H9 (cell line): ENCODE results near the gene ZNF212. TPM values are rescaled to one million over a fixed set of nuclear protein-coding genes. Genes with fewer than 3 reads are reported as not detected.

Source experiments
- DNase-seq: peaks from one replicate; pipeline ENCODE4 v3.0.0-alpha.2; 2017
- H2AFZ ChIP-seq: one replicate; pipeline ENCODE4 v1.6.1; 2013; ENCODE audit warnings: mild to moderate bottlenecking, low read length, control low read depth, moderate library complexity
- H2AK5ac ChIP-seq: 2 replicates; pipeline ENCODE4 v1.6.1; 2013; ENCODE audit warnings: low read length, control low read depth, mixed read lengths; ENCODE audit not compliant: insufficient read length
- H2BK120ac ChIP-seq: one replicate; pipeline ENCODE4 v1.6.1; 2013; ENCODE audit warnings: low read depth, mild to moderate bottlenecking, low read length, control low read depth, inconsistent platforms; ENCODE audit not compliant: poor library complexity, severe bottlenecking
- H2BK12ac ChIP-seq: 2 replicates; pipeline ENCODE4 v1.6.1; 2013; ENCODE audit warnings: low read length, control low read depth, mixed read lengths, low read depth; ENCODE audit not compliant: insufficient read length
- H2BK15ac ChIP-seq: 2 replicates; pipeline ENCODE4 v1.6.1; 2013; ENCODE audit warnings: low read depth, low read length, control low read depth
- H2BK20ac ChIP-seq: one replicate; pipeline ENCODE4 v1.6.1; 2013; ENCODE audit warnings: low read depth, mild to moderate bottlenecking, low read length, control low read depth, inconsistent platforms; ENCODE audit not compliant: poor library complexity, severe bottlenecking
- H2BK5ac ChIP-seq: 2 replicates; pipeline ENCODE4 v1.6.1; 2013; ENCODE audit warnings: low read length, control low read depth, mixed read lengths; ENCODE audit not compliant: insufficient read length
- H3K14ac ChIP-seq: 2 replicates; pipeline ENCODE4 v1.6.1; 2013; ENCODE audit warnings: low read length, control low read depth; ENCODE audit not compliant: insufficient read depth
- H3K18ac ChIP-seq: 2 replicates; pipeline ENCODE4 v1.6.1; 2013; ENCODE audit warnings: low read depth, mild to moderate bottlenecking, mixed read lengths, low read length, control low read depth; ENCODE audit not compliant: insufficient read length
- H3K23ac ChIP-seq: 2 replicates; pipeline ENCODE4 v1.6.1; 2013; ENCODE audit warnings: low read length, control low read depth, mixed read lengths, low read depth; ENCODE audit not compliant: insufficient read length
- H3K23me2 ChIP-seq: 2 replicates; pipeline ENCODE4 v1.6.1; 2013; ENCODE audit warnings: low read depth, mild to moderate bottlenecking, mixed read lengths, low read length, control low read depth; ENCODE audit not compliant: insufficient read length, poor library complexity, severe bottlenecking
- H3K27ac ChIP-seq: 2 replicates; pipeline ENCODE4 v1.5.1; 2013; ENCODE audit warnings: low read length, control low read depth, mixed read lengths, low read depth; ENCODE audit not compliant: insufficient read length
- H3K27me3 ChIP-seq: 2 replicates; pipeline ENCODE4 v1.6.1; 2013; ENCODE audit warnings: low read length, control low read depth, inconsistent platforms; ENCODE audit not compliant: insufficient read depth
- H3K4ac ChIP-seq: 2 replicates; pipeline ENCODE4 v1.6.1; 2013; ENCODE audit warnings: low read depth, mild to moderate bottlenecking, control low read depth, inconsistent platforms, low read length, moderate library complexity
- H3K4me1 ChIP-seq: 2 replicates; pipeline ENCODE4 v1.6.1; 2013; ENCODE audit warnings: low read length, control low read depth, inconsistent platforms; ENCODE audit not compliant: insufficient read depth
- H3K4me2 ChIP-seq: 2 replicates; pipeline ENCODE4 v1.6.1; 2013; ENCODE audit warnings: low read length, control low read depth, mixed read lengths; ENCODE audit not compliant: insufficient read length, insufficient read depth
- H3K56ac ChIP-seq: 2 replicates; pipeline ENCODE4 v1.6.1; 2013; ENCODE audit warnings: low read depth, mild to moderate bottlenecking, mixed read lengths, low read length, control low read depth; ENCODE audit not compliant: insufficient read length
- H3K79me1 ChIP-seq: 2 replicates; pipeline ENCODE4 v1.6.1; 2013; ENCODE audit warnings: low read depth, mild to moderate bottlenecking, moderate library complexity, low read length, control low read depth, inconsistent platforms; ENCODE audit not compliant: insufficient read depth, poor library complexity, severe bottlenecking
- H3K79me2 ChIP-seq: 2 replicates; pipeline ENCODE4 v1.6.1; 2013; ENCODE audit warnings: low read length, control low read depth, inconsistent platforms; ENCODE audit not compliant: insufficient read depth
- H3K9ac ChIP-seq: 2 replicates; pipeline ENCODE4 v1.6.1; 2013; ENCODE audit warnings: low read length, control low read depth, mixed read lengths; ENCODE audit not compliant: insufficient read length; ENCODE audit errors: extremely low read depth
- H3K9me3 ChIP-seq: one replicate; pipeline ENCODE4 v1.6.1; 2013; ENCODE audit warnings: low read depth, low read length, inconsistent platforms; ENCODE audit not compliant: control insufficient read depth
- H3T11ph ChIP-seq: one replicate; pipeline ENCODE4 v1.6.1; 2013; ENCODE audit warnings: mild to moderate bottlenecking, low read length, control low read depth, inconsistent platforms
- H4K20me1 ChIP-seq: one replicate; pipeline ENCODE4 v1.6.1; 2013; ENCODE audit not compliant: control insufficient read depth, insufficient read length, insufficient read depth
- H4K5ac ChIP-seq: 2 replicates; pipeline ENCODE4 v1.6.1; 2013; ENCODE audit warnings: low read depth, mild to moderate bottlenecking, mixed read lengths, low read length, control low read depth; ENCODE audit not compliant: insufficient read length
- H4K8ac ChIP-seq: replicated peaks from 2 replicates; pipeline ENCODE4 v1.6.1; 2013; ENCODE audit warnings: low read length, control low read depth, mixed read lengths, low read depth; ENCODE audit not compliant: insufficient read length
- H4K91ac ChIP-seq: 2 replicates; pipeline ENCODE4 v1.6.1; 2013; ENCODE audit warnings: low read depth, mild to moderate bottlenecking, moderate library complexity, mixed read lengths, low read length, control low read depth; ENCODE audit not compliant: insufficient read length
- H3K27ac Mint-ChIP-seq, 3 experiments: 2 replicates in 2 of 3; 3 replicates in 1 of 3; pipeline ENCODE4 v1.8.0; 2020 to 2021; ENCODE audit warnings: mixed read lengths in 3 of 3, mild to moderate bottlenecking in 1 of 3, moderate library complexity in 1 of 3
- H3K27me3 Mint-ChIP-seq: 2 replicates; pipeline ENCODE4 v1.8.0; 2021; ENCODE audit warnings: low read depth, mild to moderate bottlenecking, moderate library complexity, mixed read lengths
- H3K36me3 Mint-ChIP-seq, 3 experiments: 2 replicates in 2 of 3; 3 replicates in 1 of 3; pipeline ENCODE4 v1.8.0; 2020 to 2021; ENCODE audit warnings: low read depth in 3 of 3, mixed read lengths in 3 of 3; ENCODE audit not compliant: insufficient read depth in 1 of 3
- H3K4me1 Mint-ChIP-seq, 2 experiments: 2 replicates each; pipeline ENCODE4 v1.8.0; 2020; ENCODE audit warnings: mixed read lengths in 2 of 2
- H3K4me3 Mint-ChIP-seq, 2 experiments: 2 replicates in 1 of 2; 3 replicates in 1 of 2; pipeline ENCODE4 v1.8.0; 2020 to 2021; ENCODE audit warnings: mild to moderate bottlenecking in 2 of 2, mixed read lengths in 2 of 2, moderate library complexity in 1 of 2
- H3K9me3 Mint-ChIP-seq, 2 experiments: 2 replicates in 1 of 2; 3 replicates in 1 of 2; pipeline ENCODE4 v1.8.0; 2020; ENCODE audit warnings: mild to moderate bottlenecking in 2 of 2, mixed read lengths in 2 of 2, moderate library complexity in 1 of 2
- WGBS: extraction: QIAGEN DNeasy Blood & Tissue Kit; methylation state at CpG from one replicate; pipeline ENCODE4 v1.1.7; 2013; ENCODE audit warnings: missing lambda C conversion rate, low lambda C conversion rate, mixed read lengths; ENCODE audit not compliant: insufficient read length; ENCODE audit errors: extremely low coverage; 5-methylcytosine and 5-hydroxymethylcytosine counted together
- total RNA-seq: library from RNA; stranded (reverse); gene quantifications from 2 replicates; pipeline ENCODE4 v1.2.1, GENCODE V29; 2021
- TF ChIP-seq, protein P1 (sequence below): fragments of 200-600 bp; sonication (generic); conservative IDR thresholded peaks from 3 replicates; pipeline ENCODE4 v1.8.0; 2021; ENCODE audit warnings: antibody characterized with exemption, mild to moderate bottlenecking

ZNF212 gene
- total RNA-seq, 1 experiment from 2014 or later = 21.1 TPM

DNA sequence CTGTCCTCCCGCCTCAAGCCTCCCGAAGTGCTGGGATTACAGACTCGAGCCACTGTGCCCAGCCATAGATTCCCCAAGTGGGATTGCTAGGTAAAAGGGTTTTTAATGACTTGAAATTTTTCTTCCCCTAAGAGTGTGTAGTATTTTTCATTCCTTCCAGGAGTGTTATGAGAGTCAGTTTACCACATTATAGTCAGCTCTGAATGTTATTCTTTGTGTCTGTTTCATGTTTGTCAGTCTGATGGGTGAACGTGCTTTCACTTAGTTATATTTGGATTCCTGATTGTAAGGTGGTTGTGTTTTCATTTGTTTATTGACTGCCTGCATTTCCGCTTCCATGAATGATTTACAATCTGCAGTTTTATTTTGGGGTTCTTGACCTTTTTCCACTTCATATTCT is 6.3 kb downstream of the ZNF212 start:
- Histone ChIP-seq H4K5ac (no peak overlapping the region), H2BK20ac (no peak overlapping the region), H4K20me1 (no peaks in the 10 kb centered on the region), H3K23me2 (no peaks in the 10 kb centered on the region), H4K91ac (no peak overlapping the region), H2BK5ac (no peak overlapping the region), H2BK120ac (no peak overlapping the region), H3K18ac (no peak overlapping the region), H2BK12ac (no peak overlapping the region), H3K23ac (no peak overlapping the region), H3K9ac (no peak overlapping the region), H3K4me1 (no peaks in the 10 kb centered on the region), H2AFZ (no peak overlapping the region), H3K27ac (no peak overlapping the region), H4K8ac (no peak overlapping the region), H3K4me2 (no peak overlapping the region), H3K79me1 (peaks cover 12% of the 10 kb centered on the region), H3K14ac (no peak overlapping the region), H2AK5ac (no peak overlapping the region), H3K79me2 (peaks cover 2% of the 10 kb centered on the region; the same call in 1 of the 2 replicates), H3K9me3 (no peaks in the 10 kb centered on the region), H2BK15ac (no peak overlapping the region), H3K27me3 (no peaks in the 10 kb centered on the region), H3T11ph (no peak overlapping the region), H3K56ac (no peak overlapping the region), H3K4ac (no peak overlapping the region)
- peaks cover 13 to 17% (median 13%) of the 10 kb centered on the region in 3 experiments; a peak in 6 of 7 replicates for H3K36me3 Mint-ChIP-seq
- DNase-seq = no peak
- TF ChIP-seq, protein P1, sequence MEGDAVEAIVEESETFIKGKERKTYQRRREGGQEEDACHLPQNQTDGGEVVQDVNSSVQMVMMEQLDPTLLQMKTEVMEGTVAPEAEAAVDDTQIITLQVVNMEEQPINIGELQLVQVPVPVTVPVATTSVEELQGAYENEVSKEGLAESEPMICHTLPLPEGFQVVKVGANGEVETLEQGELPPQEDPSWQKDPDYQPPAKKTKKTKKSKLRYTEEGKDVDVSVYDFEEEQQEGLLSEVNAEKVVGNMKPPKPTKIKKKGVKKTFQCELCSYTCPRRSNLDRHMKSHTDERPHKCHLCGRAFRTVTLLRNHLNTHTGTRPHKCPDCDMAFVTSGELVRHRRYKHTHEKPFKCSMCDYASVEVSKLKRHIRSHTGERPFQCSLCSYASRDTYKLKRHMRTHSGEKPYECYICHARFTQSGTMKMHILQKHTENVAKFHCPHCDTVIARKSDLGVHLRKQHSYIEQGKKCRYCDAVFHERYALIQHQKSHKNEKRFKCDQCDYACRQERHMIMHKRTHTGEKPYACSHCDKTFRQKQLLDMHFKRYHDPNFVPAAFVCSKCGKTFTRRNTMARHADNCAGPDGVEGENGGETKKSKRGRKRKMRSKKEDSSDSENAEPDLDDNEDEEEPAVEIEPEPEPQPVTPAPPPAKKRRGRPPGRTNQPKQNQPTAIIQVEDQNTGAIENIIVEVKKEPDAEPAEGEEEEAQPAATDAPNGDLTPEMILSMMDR = no peak
- H3K4me1 Mint-ChIP-seq = peaks cover 2 to 3% of the 10 kb centered on the region in 2 experiments
- H3K4me3 Mint-ChIP-seq = no peak overlapping the region
- no peak overlapping the region for H3K27ac Mint-ChIP-seq
- H3K9me3 Mint-ChIP-seq = peaks cover 7 to 9% of the 10 kb centered on the region in 2 experiments; a peak in 4 of 5 replicates
- WGBS = no CpG with 5 or more reads among the region's 5 CpGs
- H3K27me3 Mint-ChIP-seq = no peaks in the 10 kb centered on the region
